T-helper 9 cell (primary cell): ENCODE measurements around the gene CAMK2G.

Experiments
- DNase-seq: peaks from one replicate; pipeline ENCODE4 v3.0.0-alpha.2; 2020

Gene CAMK2G

DNA sequence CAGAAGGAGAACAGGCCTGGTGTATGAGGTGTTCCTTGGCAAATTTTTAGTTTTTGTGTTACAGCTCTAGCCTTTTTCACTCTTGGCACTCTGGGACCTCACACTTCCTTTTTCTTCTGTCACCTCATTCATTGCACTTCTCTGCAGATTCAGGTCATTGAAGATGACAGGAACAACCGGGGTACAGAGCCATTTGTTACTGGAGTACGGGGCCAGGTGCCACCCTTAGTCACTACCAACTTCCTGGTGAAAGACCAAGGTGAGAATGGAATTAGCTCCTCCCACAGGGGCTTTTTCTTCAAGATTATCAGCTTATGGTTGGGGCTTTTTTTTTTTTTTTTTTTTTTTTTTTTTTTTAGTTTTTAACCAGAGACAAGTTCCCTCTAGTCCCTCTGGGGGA lies 111.0 kb downstream of the CAMK2G start:
- DNase-seq, result no peak

DNA sequence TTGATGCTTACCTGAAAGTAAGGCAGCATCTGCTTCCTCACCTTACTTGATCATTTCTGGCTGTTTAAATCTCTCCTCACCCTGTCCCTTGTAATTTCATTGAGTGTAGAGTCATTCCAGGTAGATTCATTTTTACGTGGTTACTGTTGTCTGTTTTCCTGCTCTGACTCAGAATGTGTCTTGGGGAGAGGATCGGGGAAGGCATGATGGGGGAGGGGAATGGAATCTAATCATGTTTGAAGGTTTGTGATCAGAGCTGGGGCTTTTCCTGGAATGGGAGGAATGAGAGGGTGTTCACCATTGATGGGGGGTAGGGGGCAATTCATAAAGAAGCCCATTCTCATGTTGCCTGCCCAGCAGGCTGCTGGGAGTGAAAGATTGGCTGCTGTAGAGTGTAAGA lies 111.4 kb downstream of the CAMK2G start:
- DNase-seq, result no peak
